NCI-H526 treated with DMSO at 0.1 percent for 48 hours (cell line): Measurements from ENCODE around the gene PLS3.

Experiments
- DNase-seq: peaks from one replicate; lab custom pipeline; 2025; lab: John Stamatoyannopoulos, UW

The PLS3 gene

GRCh38 chrX:115694028-115694427 is 133.1 kb downstream of the PLS3 start:
- DNase-seq: no peak

- DNase-seq: no peak
These were observed 135.1 kb downstream of the PLS3 start for GRCh38 chrX:115696039-115696438.

GRCh38 chrX:115696939-115697338 is 136.0 kb downstream of the PLS3 start:
- DNase-seq: no peak

GRCh38 chrX:115697806-115698205 is 136.8 kb downstream of the PLS3 start:
- no peak for DNase-seq
